GM12872 (cell line): ENCODE measurements around the gene IGFL2.

Experiments used
- CTCF ChIP-seq: IDR thresholded peaks from 3 replicates; pipeline ENCODE4 v1.5.1; 2011; ENCODE audit warnings: low read depth, mild to moderate bottlenecking, low read length, moderate library complexity; ENCODE audit not compliant: insufficient read depth

Gene IGFL2

GRCh38 chr19:46186101-46186716 lies 38.2 kb downstream of the IGFL2 start:
- no peak for TF ChIP-seq CTCF

- no peak for TF ChIP-seq CTCF
Measured at GRCh38 chr19:46186717-46187101, 38.7 kb downstream of the IGFL2 start.

- TF ChIP-seq CTCF: no peak
Measured at GRCh38 chr19:46189971-46190888, 42.2 kb downstream of the IGFL2 start.

GRCh38 chr19:46191356-46191755 lies 43.3 kb downstream of the IGFL2 start:
- TF ChIP-seq CTCF: no peak

- no peak for TF ChIP-seq CTCF
Measured at GRCh38 chr19:46191972-46192371, 43.9 kb downstream of the IGFL2 start.

GRCh38 chr19:46192992-46193650 lies 45.1 kb downstream of the IGFL2 start:
- TF ChIP-seq CTCF: no peak

GRCh38 chr19:46193678-46194077 lies 45.6 kb downstream of the IGFL2 start:
- no peak for TF ChIP-seq CTCF
